H1 (cell line): ENCODE results near the gene NOL4L. TPM values are rescaled to one million over a fixed set of nuclear protein-coding genes. Genes with fewer than 3 reads are reported as not detected.
A peak's percentile ranks its signal among the peaks of the same experiment; 100 is the strongest.

Experiments used
- CTCF ChIA-PET: fragments of 300-600 bp; sonication (Branson Sonifier 250); formaldehyde crosslinking; loops from one replicate; lab custom pipeline; 2021; ENCODE audit not compliant: partially characterized antibody; lab: Charles Lee
- POLR2A ChIA-PET: fragments of 300-600 bp; sonication (Branson Sonifier 250); formaldehyde crosslinking; loops from one replicate; lab custom pipeline; 2021; ENCODE audit warnings: inconsistent platforms; ENCODE audit not compliant: partially characterized antibody; lab: Charles Lee
- DNase-seq, 2 experiments: peaks; one replicate each; pipeline versions ENCODE4 v3.0.0 to v3.0.0-alpha.2; 2010 to 2022; ENCODE audit warnings: low spot score in 2 of 2, low read depth in 1 of 2, mixed read lengths in 1 of 2
- FAIRE-seq: peaks from 2 replicates; lab custom pipeline; 2011; peaks lifted over from hg19 to GRCh38; lab: Jason Lieb, UNC
- H2AFZ ChIP-seq: 2 replicates; pipeline ENCODE4 v1.8.1; 2012; ENCODE audit warnings: low read length, inconsistent platforms
- H2AK5ac ChIP-seq: 2 replicates; pipeline ENCODE4 v1.6.1; 2013; ENCODE audit warnings: low read depth, low read length
- H2BK120ac ChIP-seq: replicated peaks from 2 replicates; pipeline ENCODE3; 2013; ENCODE audit warnings: low read depth, low read length, inconsistent platforms
- H2BK12ac ChIP-seq: 2 replicates; pipeline ENCODE4 v1.6.1; 2013; ENCODE audit warnings: low read depth, low read length
- H2BK15ac ChIP-seq: 2 replicates; pipeline ENCODE4 v1.6.1; 2013; ENCODE audit warnings: low read length
- H2BK20ac ChIP-seq: 2 replicates; pipeline ENCODE4 v1.6.1; 2013; ENCODE audit warnings: low read length
- H2BK5ac ChIP-seq: 2 replicates; pipeline ENCODE4 v1.6.1; 2013; ENCODE audit warnings: low read depth, low read length
- H3K14ac ChIP-seq: 2 replicates; pipeline ENCODE4 v1.6.1; 2013; ENCODE audit warnings: inconsistent platforms; ENCODE audit not compliant: insufficient read length
- H3K18ac ChIP-seq: 2 replicates; pipeline ENCODE4 v1.6.1; 2013; ENCODE audit warnings: low read length; ENCODE audit errors: extremely low read depth
- H3K23ac ChIP-seq: 2 replicates; pipeline ENCODE4 v1.6.1; 2013; ENCODE audit warnings: inconsistent platforms; ENCODE audit not compliant: insufficient read length
- H3K23me2 ChIP-seq: 2 replicates; pipeline ENCODE4 v1.6.1; 2013; ENCODE audit warnings: low read depth, low read length
- H3K27ac ChIP-seq: 2 replicates; pipeline ENCODE4 v1.6.1; 2011; ENCODE audit warnings: low read depth, low read length, inconsistent platforms
- H3K27me3 ChIP-seq, 4 experiments: replicated peaks in 1 of 4; 1 replicate in 1 of 4; 2 replicates in 3 of 4; pipeline versions ENCODE4 v1.6.1 to v1.8.1; 2011 to 2013; ENCODE audit warnings: low read length in 3 of 4, mild to moderate bottlenecking in 3 of 4, inconsistent platforms in 2 of 4, mixed read lengths in 2 of 4, moderate library complexity in 1 of 4; ENCODE audit not compliant: control insufficient read depth in 3 of 4, insufficient read depth in 3 of 4; ENCODE audit errors: extremely low read depth in 1 of 4
- H3K36me3 ChIP-seq, 4 experiments: 2 replicates each; pipeline versions ENCODE4 v1.6.1 to v1.8.1; 2011 to 2013; ENCODE audit warnings: mild to moderate bottlenecking in 4 of 4, low read length in 3 of 4, moderate library complexity in 2 of 4, control low read depth in 1 of 4, inconsistent platforms in 1 of 4; ENCODE audit not compliant: insufficient read depth in 4 of 4, control insufficient read depth in 2 of 4
- H3K4ac ChIP-seq: replicated peaks from 2 replicates; pipeline ENCODE3; 2013; ENCODE audit warnings: low read length, low read depth, mixed read lengths, inconsistent platforms; ENCODE audit not compliant: insufficient read length
- H3K4me1 ChIP-seq, 4 experiments: replicated peaks in 1 of 4; 1 replicate in 1 of 4; 2 replicates in 3 of 4; pipeline versions ENCODE4 v1.6.1 to v1.8.1; 2011 to 2013; ENCODE audit warnings: low read length in 3 of 4, inconsistent platforms in 2 of 4, mixed read lengths in 1 of 4; ENCODE audit not compliant: insufficient read depth in 4 of 4, control insufficient read depth in 3 of 4
- H3K4me2 ChIP-seq, 2 experiments: 2 replicates each; pipeline versions ENCODE4 v1.6.1 to v1.8.1; 2011 to 2013; ENCODE audit warnings: low read depth in 2 of 2, low read length in 2 of 2, control low read depth in 1 of 2, inconsistent platforms in 1 of 2, mild to moderate bottlenecking in 1 of 2; ENCODE audit not compliant: insufficient read depth in 1 of 2
- H3K4me3 ChIP-seq, 4 experiments: fragments of 200-600, 300-600 bp in 1 of 4; sonication (generic), shearing (Covaris generic), sonication (Bioruptor Twin) in 1 of 4; 2 replicates each; pipeline versions ENCODE4 v1.5.1 to v1.8.1; 2011 to 2016; ENCODE audit warnings: low read length in 4 of 4, low read depth in 3 of 4, control low read depth in 2 of 4, inconsistent platforms in 2 of 4, mild to moderate bottlenecking in 2 of 4, mixed read lengths in 1 of 4, moderate library complexity in 1 of 4; ENCODE audit not compliant: insufficient read depth in 2 of 4; ENCODE audit errors: extremely low read depth in 1 of 4
- H3K56ac ChIP-seq: replicated peaks from 2 replicates; pipeline ENCODE3; 2013; ENCODE audit warnings: low read depth, mild to moderate bottlenecking, mixed read lengths, low read length, inconsistent platforms; ENCODE audit not compliant: insufficient read length
- H3K79me1 ChIP-seq: 2 replicates; pipeline ENCODE4 v1.6.1; 2013; ENCODE audit warnings: low read depth, low read length, control low read depth
- H3K79me2 ChIP-seq, 2 experiments: 2 replicates each; pipeline versions ENCODE4 v1.6.1 to v1.8.1; 2012 to 2013; ENCODE audit warnings: low read length in 2 of 2, mild to moderate bottlenecking in 2 of 2, inconsistent platforms in 1 of 2; ENCODE audit not compliant: insufficient read depth in 2 of 2, control insufficient read depth in 1 of 2
- H3K9ac ChIP-seq, 4 experiments: replicated peaks in 1 of 4; 1 replicate in 1 of 4; 2 replicates in 3 of 4; pipeline versions ENCODE4 v1.6.1 to v1.8.1; 2011 to 2013; ENCODE audit warnings: low read depth in 3 of 4, low read length in 3 of 4, control low read depth in 2 of 4, mild to moderate bottlenecking in 2 of 4, moderate library complexity in 2 of 4, inconsistent platforms in 1 of 4; ENCODE audit errors: extremely low read depth in 1 of 4
- H3K9me3 ChIP-seq, 2 experiments: 2 replicates each; pipeline versions ENCODE4 v1.6.1 to v1.8.1; 2012 to 2013; ENCODE audit warnings: mild to moderate bottlenecking in 2 of 2, moderate library complexity in 2 of 2, control low read depth in 1 of 2, inconsistent platforms in 1 of 2, low read depth in 1 of 2, low read length in 1 of 2, mixed read lengths in 1 of 2; ENCODE audit not compliant: insufficient read depth in 2 of 2
- H4K20me1 ChIP-seq, 2 experiments: replicated peaks in 1 of 2; 2 replicates each; pipeline versions ENCODE3 to v1.8.1; 2011 to 2013; ENCODE audit warnings: inconsistent platforms in 2 of 2, low read length in 2 of 2, mild to moderate bottlenecking in 1 of 2; ENCODE audit not compliant: insufficient read depth in 2 of 2, control insufficient read depth in 1 of 2
- H4K5ac ChIP-seq: 2 replicates; pipeline ENCODE4 v1.6.1; 2013; ENCODE audit warnings: low read length, low read depth, mixed read lengths, inconsistent platforms; ENCODE audit not compliant: insufficient read length
- H4K8ac ChIP-seq: 2 replicates; pipeline ENCODE4 v1.8.0; 2013; ENCODE audit warnings: mild to moderate bottlenecking, moderate library complexity, low read length, inconsistent platforms; ENCODE audit not compliant: insufficient read depth; ENCODE audit errors: extremely low read depth
- H4K91ac ChIP-seq: replicated peaks from 2 replicates; pipeline ENCODE3; 2013; ENCODE audit warnings: low read length, mixed read lengths, inconsistent platforms; ENCODE audit not compliant: insufficient read length
- CTBP2 ChIP-seq: IDR thresholded peaks from 2 replicates; pipeline ENCODE4 v1.7.0; 2011; ENCODE audit warnings: borderline replicate concordance, mild to moderate bottlenecking, moderate library complexity, mixed read lengths, low read length; ENCODE audit not compliant: insufficient read depth, insufficient read length
- JUN ChIP-seq: IDR thresholded peaks from 2 replicates; pipeline ENCODE4 v1.6.1; 2011; ENCODE audit warnings: low read depth, mild to moderate bottlenecking, improper control_type of control experiment, low read length
- NANOG ChIP-seq: IDR thresholded peaks from 2 replicates; pipeline ENCODE4 v1.6.1; 2011; ENCODE audit warnings: low read length, low read depth, mild to moderate bottlenecking, inconsistent platforms; ENCODE audit not compliant: insufficient read depth, poor library complexity, severe bottlenecking
- POLR2AphosphoS5 ChIP-seq: IDR thresholded peaks from 2 replicates; pipeline ENCODE4 v1.6.1; 2011; ENCODE audit warnings: low read depth, low read length
- POU5F1 ChIP-seq: IDR thresholded peaks from 2 replicates; pipeline ENCODE4 v1.6.1; 2011; ENCODE audit warnings: low read depth, mild to moderate bottlenecking, low read length, moderate library complexity
- SIN3A ChIP-seq, 2 experiments: IDR thresholded peaks in 1 of 2; conservative IDR thresholded peaks in 1 of 2; 2 replicates each; pipeline ENCODE4 v1.6.1; 2011 to 2012; ENCODE audit warnings: low read length in 2 of 2, improper control_type of control experiment in 1 of 2, low read depth in 1 of 2, mild to moderate bottlenecking in 1 of 2
- SIX5 ChIP-seq: IDR thresholded peaks from 2 replicates; pipeline ENCODE4 v1.6.1; 2011; ENCODE audit warnings: mild to moderate bottlenecking, low read depth, low read length
- SP2 ChIP-seq: IDR thresholded peaks from 2 replicates; pipeline ENCODE4 v1.6.1; 2012; ENCODE audit warnings: mild to moderate bottlenecking, low read length, inconsistent platforms
- ZNF274 ChIP-seq: IDR thresholded peaks from 2 replicates; pipeline ENCODE4 v1.7.0; 2012; ENCODE audit warnings: low read length, borderline replicate concordance; ENCODE audit errors: extremely low read depth
- WGBS, 2 experiments: shearing (Covaris generic) in 1 of 2; methylation state at CpG; one replicate each; pipeline versions ENCODE4 v1.1.6 to v1.1.7; 2013 to 2015; ENCODE audit warnings: low lambda C conversion rate in 2 of 2, mixed read lengths in 2 of 2, inconsistent platforms in 1 of 2, low coverage in 1 of 2, missing lambda C conversion rate in 1 of 2; ENCODE audit not compliant: insufficient replicate concordance in 2 of 2, insufficient coverage in 1 of 2, insufficient read length in 1 of 2; ENCODE audit errors: extremely low coverage in 1 of 2, missing lambda C conversion rate in 1 of 2; 5-methylcytosine and 5-hydroxymethylcytosine counted together
- polyA plus RNA-seq, 7 experiments: library from polyadenylated mRNA; depleted of rRNA in 3 of 7; stranded (reverse) in 5 of 7; unstranded in 2 of 7; fragments of >200 nt in 5 of 7; fragments of 200-250 nt in 2 of 7; gene quantifications; 1 replicate in 5 of 7; 2 replicates in 1 of 7; 4 replicates in 1 of 7; pipeline versions ENCODE4 v1.2.1 to v1.2.3, GENCODE V29; 2011 to 2013; ENCODE audit warnings: missing spikeins in 2 of 7, mixed read lengths in 2 of 7
- total RNA-seq: library from RNA; stranded (reverse); fragmentation: NEBNext Ultra II Directional; extraction: Animal tissue kit (Norgen Biotek cat#: 25700); gene quantifications from 2 replicates; pipeline ENCODE4 v1.2.1, GENCODE V29; 2021

The NOL4L gene
- total and polyA plus RNA-seq, 2 of the 8 experiments (the other 6 are each of a cell fraction or from before 2014, with no cell fraction given) = 15.3 to 23.7 TPM

GRCh38 chr20:32578840-32579390 is 6.2 kb downstream of the NOL4L start:
- Histone ChIP-seq H3K56ac (no peak overlapping the region), H3K36me3 (no peaks in the 10 kb centered on the region), H4K91ac (peak overlapping the region; percentile 61), H3K23ac (no peak overlapping the region), H2BK20ac (0 out of 2 replicates have a peak overlapping the region, but pooled peaks have one; percentile 1), H4K5ac (no peak overlapping the region), H3K9me3 (no peaks in the 10 kb centered on the region), H4K8ac (peak overlapping the region; percentile 45; the same call in 1 of the 2 replicates), H3K9ac (no peak overlapping the region), H3K79me1 (peaks cover 2% of the 10 kb centered on the region; the same call in 1 of the 2 replicates), H2BK5ac (no peak overlapping the region), H3K4me3 (no peak overlapping the region), H3K27ac (no peak overlapping the region), H2BK12ac (peak overlapping the region; percentile 92; the same call in 1 of the 2 replicates), H2AFZ (no peak overlapping the region), H3K79me2 (no peaks in the 10 kb centered on the region), H3K18ac (no peak overlapping the region), H3K23me2 (peaks cover 5% of the 10 kb centered on the region; the same call in 1 of the 2 replicates), H3K27me3 (peaks cover 0 to 15% (median 10%) of the 10 kb centered on the region in 4 experiments; a peak in 5 of 7 replicates), H3K4me2 (no peak overlapping the region), H2AK5ac (peak overlapping the region; percentile 77; the same call in 1 of the 2 replicates), H2BK120ac (no peak overlapping the region), H4K20me1 (no peaks in the 10 kb centered on the region), H3K4me1 (peaks cover 0 to 31% (median 8%) of the 10 kb centered on the region in 4 experiments; a peak in 6 of 7 replicates), H2BK15ac (peak overlapping the region; percentile 29), H3K4ac (no peak overlapping the region), H3K14ac (no peak overlapping the region)
- FAIRE-seq (no peak), DNase-seq (no peak)
- CTCF ChIA-PET = interaction anchor here (1.0 to 2.0 kb wide), 2 partner anchors 45 to 93 kb away, joined by 3 to 5 read pairs; no protein-coding TSS in a partner anchor
- POLR2A ChIA-PET = interaction anchor here (1.4 kb wide), 1 partner anchor 9 kb away, joined by 4 read pairs; no protein-coding TSS in a partner anchor
- 92% methylated on average over 12 of the region's 12 CpGs; no CpG with 5 or more reads in 1 of the 2 experiments for WGBS, 2 experiments
- TF ChIP-seq SIN3A (conservative IDR thresholded peaks at IDR 0.05 in 1 of 2, IDR thresholded peaks at IDR 0.05 in 1 of 2; ENCODE audit: low read depth in 1 of 2, low read length in 2 of 2) (no peak), SP2 (no peak), CTBP2 (no peak), SIX5 (no peak), NANOG (no peak), POLR2AphosphoS5 (no peak), ZNF274 (no peak), JUN (no peak), POU5F1 (no peak)
